Measurements from ENCODE around the gene NTF4. TPM values are rescaled to one million over a fixed set of nuclear protein-coding genes. Genes with fewer than 3 reads are reported as not detected.

NTF4 gene
- total and polyA plus RNA-seq, 2 of the 13 experiments (the other 11 are each of a cell fraction or from before 2014, with no cell fraction given): not detected

GRCh38 chr19:49113762-49114629, 49.4 kb upstream of the NTF4 start, which contains the start of gene LIN7B (continued):
- TF ChIP-seq GATAD1 (CRISPR knock-in tag; IDR thresholded peaks at IDR 0.05): peak; percentile 18
- TF ChIP-seq PAXIP1 (CRISPR knock-in tag; conservative IDR thresholded peaks at IDR 0.05): peak; percentile 31; the same call in 1 of the 2 replicates
- TF ChIP-seq MED1 (CRISPR knock-in tag; IDR thresholded peaks at IDR 0.05): peak; percentile 37; the same call in 1 of the 2 replicates
- peak; percentile 49; the same call in 1 of the 2 replicates for TF ChIP-seq NFKB2 (CRISPR knock-in tag; IDR thresholded peaks at IDR 0.05; ENCODE audit: borderline replicate concordance)
- peak; percentile 52; the same call in 1 of the 2 replicates for TF ChIP-seq ZKSCAN8 (CRISPR knock-in tag; IDR thresholded peaks at IDR 0.05; ENCODE audit: borderline replicate concordance)
- no peak; the same call in 1 of the 2 replicates for TF ChIP-seq ZBTB33 (CRISPR knock-in tag; IDR thresholded peaks at IDR 0.05)
- TF ChIP-seq ZNF768 (CRISPR knock-in tag; IDR thresholded peaks at IDR 0.05): no peak
- peak; percentile 66; the same call in 1 of the 2 replicates for TF ChIP-seq ZNF790 (CRISPR knock-in tag; IDR thresholded peaks at IDR 0.05; ENCODE audit: borderline replicate concordance)
- peak; percentile 71; the same call in 1 of the 2 replicates for TF ChIP-seq ERF (CRISPR knock-in tag; IDR thresholded peaks at IDR 0.05)
- peak; percentile 65; the same call in 1 of the 2 replicates for TF ChIP-seq ZNF547 (CRISPR knock-in tag; IDR thresholded peaks at IDR 0.05)
- TF ChIP-seq ZNF281 (CRISPR knock-in tag; IDR thresholded peaks at IDR 0.05; ENCODE audit: borderline replicate concordance): 0 out of 2 replicates have a peak, but pooled peaks have one; percentile 7
- TF ChIP-seq MAFF (IDR thresholded peaks at IDR 0.05; ENCODE audit: low read depth, low read length): no peak
- peak; percentile 44; the same call in 1 of the 2 replicates for TF ChIP-seq ZNF441 (CRISPR knock-in tag; IDR thresholded peaks at IDR 0.05; ENCODE audit: borderline replicate concordance)
- TF ChIP-seq MXD3 (CRISPR knock-in tag; IDR thresholded peaks at IDR 0.05): peak; percentile 52; the same call in 1 of the 2 replicates
- TF ChIP-seq GATAD2A (CRISPR knock-in tag; IDR thresholded peaks at IDR 0.05): peak; percentile 64
- peak; percentile 85; the same call in 1 of the 2 replicates for TF ChIP-seq ZBTB7A (CRISPR knock-in tag; IDR thresholded peaks at IDR 0.05)

Measured in HepG2 (cell line).